ENCODE data around the gene COPS4. TPM values are rescaled to one million over a fixed set of nuclear protein-coding genes. Genes with fewer than 3 reads are reported as not detected.
"Not testable (repeated sequence)": the region's sequence is repeated elsewhere in the genome, so short reads cannot be mapped to it uniquely, and the experiment has no call there.

Gene COPS4
- total and polyA plus RNA-seq, 11 donors, result 13.0 to 67.2 (median 54.5) TPM

DNA sequence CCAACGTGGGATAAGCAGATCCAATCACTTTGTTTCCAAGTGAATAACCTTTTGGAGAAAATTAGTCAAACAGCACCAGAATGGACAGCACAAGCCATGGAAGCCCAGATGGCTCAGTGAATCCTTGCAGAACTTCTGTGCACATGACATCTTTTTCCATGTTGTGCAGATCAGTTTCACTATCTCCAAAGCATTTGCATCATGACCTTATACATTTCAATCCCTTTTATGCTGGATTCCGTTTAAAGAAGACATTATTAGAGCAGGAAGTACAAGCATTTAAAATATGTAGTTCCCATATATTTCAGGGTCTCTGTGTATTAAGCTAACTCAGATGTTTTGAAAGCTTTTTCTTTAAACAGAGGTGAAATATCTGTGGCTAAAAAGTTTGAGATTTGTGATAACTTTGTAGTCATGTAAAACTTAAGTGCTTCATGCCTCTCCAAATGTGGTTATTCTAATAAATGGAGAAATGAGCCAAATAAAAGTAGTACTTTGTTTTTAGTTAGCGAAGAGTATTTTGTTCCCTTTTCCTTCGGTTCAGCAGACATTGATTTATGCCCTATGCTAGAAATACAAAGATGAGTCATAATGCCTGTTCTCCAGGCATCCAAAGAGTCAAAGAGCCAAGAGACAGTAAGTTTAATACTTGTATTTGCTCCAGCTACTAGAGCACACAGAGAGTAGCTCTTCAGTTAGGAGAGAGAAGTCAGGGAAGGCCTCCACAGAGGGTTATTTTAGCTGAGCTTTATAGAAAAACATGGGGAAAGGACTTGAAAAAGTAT lies 40.5 kb downstream of the COPS4 start:
- H3K27ac ChIP-seq, result peak overlapping the region in 1 of 12 donors; percentile 35
- H3K9me3 ChIP-seq, result no peaks in the 10 kb centered on the region
- H3K36me3 ChIP-seq, result peaks cover 0 to 62% (median 43%) of the 10 kb centered on the region in 9 donors
- ATAC-seq (peak in 1 of 4 donors; percentile 58), DNase-seq (no peak)
- no peak overlapping the region for H3K4me3 ChIP-seq
- no peaks in the 10 kb centered on the region for H3K27me3 ChIP-seq
- WGBS, 4 donors, result 77 to 86% (median 81%) methylated on average over 4 of the region's 4 CpGs
- intact Hi-C loops (cut with DNase I), result loop anchor here in 2 of 10 donors (2.0 to 5.0 kb wide), 2 partner anchors 182 to 183 kb away; no protein-coding TSS in a partner anchor
- TF ChIP-seq, protein P1, sequence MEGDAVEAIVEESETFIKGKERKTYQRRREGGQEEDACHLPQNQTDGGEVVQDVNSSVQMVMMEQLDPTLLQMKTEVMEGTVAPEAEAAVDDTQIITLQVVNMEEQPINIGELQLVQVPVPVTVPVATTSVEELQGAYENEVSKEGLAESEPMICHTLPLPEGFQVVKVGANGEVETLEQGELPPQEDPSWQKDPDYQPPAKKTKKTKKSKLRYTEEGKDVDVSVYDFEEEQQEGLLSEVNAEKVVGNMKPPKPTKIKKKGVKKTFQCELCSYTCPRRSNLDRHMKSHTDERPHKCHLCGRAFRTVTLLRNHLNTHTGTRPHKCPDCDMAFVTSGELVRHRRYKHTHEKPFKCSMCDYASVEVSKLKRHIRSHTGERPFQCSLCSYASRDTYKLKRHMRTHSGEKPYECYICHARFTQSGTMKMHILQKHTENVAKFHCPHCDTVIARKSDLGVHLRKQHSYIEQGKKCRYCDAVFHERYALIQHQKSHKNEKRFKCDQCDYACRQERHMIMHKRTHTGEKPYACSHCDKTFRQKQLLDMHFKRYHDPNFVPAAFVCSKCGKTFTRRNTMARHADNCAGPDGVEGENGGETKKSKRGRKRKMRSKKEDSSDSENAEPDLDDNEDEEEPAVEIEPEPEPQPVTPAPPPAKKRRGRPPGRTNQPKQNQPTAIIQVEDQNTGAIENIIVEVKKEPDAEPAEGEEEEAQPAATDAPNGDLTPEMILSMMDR (IDR thresholded peaks at IDR 0.05), result no peak
- no peak for TF ChIP-seq POLR2A (IDR thresholded peaks at IDR 0.05)
- H3K4me1 ChIP-seq, result peaks cover 0 to 13% (median 0%) of the 10 kb centered on the region in 12 donors

DNA sequence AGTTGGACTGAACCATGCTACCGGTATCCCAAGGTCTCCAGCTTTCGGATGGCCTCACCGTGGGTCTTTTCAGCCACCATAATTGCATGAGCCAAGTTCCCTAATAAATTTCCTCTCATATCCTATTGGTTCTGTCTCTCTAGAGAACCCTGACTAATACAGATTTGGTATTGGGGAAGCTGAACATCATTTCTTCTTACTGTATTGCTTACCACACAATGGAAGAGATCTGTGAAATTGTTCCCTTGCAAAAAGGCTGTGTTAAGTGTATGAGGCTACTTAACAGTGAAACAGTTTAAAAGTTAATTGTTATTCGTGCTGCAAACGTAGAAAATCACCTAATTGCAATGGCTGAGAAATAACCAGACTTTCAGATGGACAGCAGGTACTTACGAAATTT lies 45.6 kb downstream of the COPS4 start:
- DNase-seq (no peak), ATAC-seq (no peak)
- TF ChIP-seq, protein P1 (IDR thresholded peaks at IDR 0.05), result no peak
- no peak for TF ChIP-seq POLR2A (IDR thresholded peaks at IDR 0.05)
- intact Hi-C loops (cut with DNase I), result loop anchor here in 1 of 10 donors (5.0 kb wide), 1 partner anchor 172 kb away; no protein-coding TSS in a partner anchor
- Histone ChIP-seq H3K9me3 (peaks cover 0 to 10% (median 0%) of the 10 kb centered on the region in 12 donors), H3K4me3 (no peak overlapping the region), H3K27ac (no peak overlapping the region), H3K4me1 (peaks cover 0 to 14% (median 0%) of the 10 kb centered on the region in 12 donors), H3K27me3 (no peaks in the 10 kb centered on the region), H3K36me3 (peaks cover 0 to 16% (median 13%) of the 10 kb centered on the region in 9 donors)
- WGBS, 4 donors, result 92 to 95% (median 93%) methylated on average over 6 of the region's 6 CpGs

DNA sequence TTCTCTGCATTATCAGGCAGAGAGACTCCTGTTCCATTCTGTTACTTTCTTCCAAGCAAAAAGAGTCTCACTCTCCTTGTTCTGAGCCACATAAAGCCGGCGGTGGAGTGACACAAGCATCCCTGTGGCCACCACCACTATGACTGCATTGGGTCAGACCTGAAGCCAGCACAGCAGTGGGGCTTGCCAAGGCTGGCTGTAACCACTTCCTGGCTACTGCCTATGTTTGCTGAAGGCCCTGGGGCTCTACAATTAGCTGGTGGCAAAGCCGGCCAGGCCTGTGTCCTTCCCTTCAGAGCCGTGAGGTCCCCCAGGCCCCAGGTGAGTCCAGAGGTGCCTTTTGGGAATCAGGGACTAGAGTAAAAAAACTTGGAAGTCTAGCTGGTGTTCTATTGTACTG lies 47.8 kb downstream of the COPS4 start:
- ATAC-seq (no peak), DNase-seq (no peak)
- Histone ChIP-seq H3K4me3 (no peak overlapping the region), H3K4me1 (peaks cover 0 to 10% (median 0%) of the 10 kb centered on the region in 12 donors), H3K9me3 (peaks cover 0 to 10% (median 0%) of the 10 kb centered on the region in 12 donors), H3K36me3 (no peaks in the 10 kb centered on the region), H3K27ac (no peak overlapping the region), H3K27me3 (no peaks in the 10 kb centered on the region)
- intact Hi-C loops (cut with DNase I), result loop anchor here in 1 of 10 donors (5.0 kb wide), 1 partner anchor 170 kb away; no protein-coding TSS in a partner anchor
- 81 to 98% (median 87%) methylated on average over 4 of the region's 4 CpGs for WGBS, 4 donors
- TF ChIP-seq, protein P1 (IDR thresholded peaks at IDR 0.05), result no peak
- no peak for TF ChIP-seq POLR2A (IDR thresholded peaks at IDR 0.05)

DNA sequence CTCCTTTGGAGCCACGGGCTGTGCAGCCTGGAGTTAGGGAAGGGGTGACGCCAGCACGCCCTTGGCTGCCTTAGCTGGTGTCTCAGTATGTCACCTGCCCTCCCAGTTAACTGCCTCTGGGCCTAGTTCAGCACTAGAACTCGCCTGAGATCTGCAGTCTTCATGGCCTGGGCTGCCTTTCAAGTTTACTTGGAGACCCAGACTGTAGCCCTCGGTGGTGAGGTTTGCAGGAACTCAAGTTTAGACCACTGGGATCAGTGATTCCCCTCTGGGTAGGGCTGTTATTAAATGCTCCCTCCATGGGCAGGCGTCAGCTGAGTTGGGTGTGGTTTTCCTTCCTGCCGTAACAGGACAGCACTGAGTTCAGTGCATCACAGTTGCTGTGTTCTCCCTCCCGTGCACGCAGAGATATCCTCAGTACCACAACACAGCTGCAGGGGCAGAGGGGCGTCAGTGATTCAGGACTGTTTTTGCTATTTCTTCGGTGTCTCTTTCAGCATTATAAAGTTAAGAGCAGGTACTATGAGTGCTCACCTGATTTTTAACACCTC lies 49.0 kb downstream of the COPS4 start:
- H3K27ac ChIP-seq, result peak overlapping the region in 1 of 12 donors; percentile 46
- DNase-seq (peak in 1 of 5 donors; percentile 31), ATAC-seq (peak in 3 of 4 donors; percentile 59 to 81 (median 81))
- TF ChIP-seq POLR2A (IDR thresholded peaks at IDR 0.05), result no peak
- TF ChIP-seq, protein P1 (IDR thresholded peaks at IDR 0.05), result peak in 2 of 12 donors; percentile 6 to 15
- 46 to 59% (median 49%) methylated on average over 10 to 11 of the region's 11 CpGs for WGBS, 4 donors
- intact Hi-C loops (cut with DNase I), result loop anchor here in 1 of 10 donors (5.0 kb wide), 1 partner anchor 168 kb away; no protein-coding TSS in a partner anchor
- H3K9me3 ChIP-seq, result peaks cover 0 to 10% (median 0%) of the 10 kb centered on the region in 12 donors
- no peaks in the 10 kb centered on the region for H3K27me3 ChIP-seq
- H3K4me3 ChIP-seq, result no peak overlapping the region
- H3K4me1 ChIP-seq, result peaks cover 0 to 10% (median 0%) of the 10 kb centered on the region in 12 donors
- H3K36me3 ChIP-seq, result no peaks in the 10 kb centered on the region

DNA sequence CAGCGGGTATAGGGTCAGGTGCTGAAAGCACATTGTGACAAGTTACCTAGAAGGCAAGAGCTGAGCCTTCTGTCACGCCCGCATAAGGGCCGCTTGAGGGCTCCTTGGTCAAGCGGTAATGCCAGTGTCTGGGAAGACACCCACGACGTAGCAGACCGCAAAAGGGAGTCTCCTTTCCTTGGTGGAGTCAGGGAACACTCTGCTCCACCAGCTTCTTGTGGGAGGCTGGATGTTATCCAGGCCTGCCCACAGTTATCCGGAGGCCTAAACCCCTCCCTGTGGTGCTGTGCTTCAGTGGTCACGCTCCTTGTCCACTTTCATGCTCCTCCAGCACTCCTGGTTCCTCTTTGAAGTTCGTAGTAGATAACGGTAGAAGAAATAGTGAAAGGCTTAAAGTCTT lies 50.0 kb downstream of the COPS4 start:
- Histone ChIP-seq H3K9me3 (peaks cover 0 to 10% (median 0%) of the 10 kb centered on the region in 12 donors), H3K4me1 (peaks cover 0 to 10% (median 0%) of the 10 kb centered on the region in 12 donors)
- not testable (repeated sequence) for H3K27ac ChIP-seq, H3K27me3 ChIP-seq, DNase-seq, H3K36me3 ChIP-seq, ATAC-seq, H3K4me3 ChIP-seq
- WGBS, 4 donors, result 85 to 88% (median 87%) methylated on average over 12 of the region's 12 CpGs
- intact Hi-C loops (cut with DNase I), result loop anchor here in 1 of 10 donors (5.0 kb wide), 1 partner anchor 167 kb away; no protein-coding TSS in a partner anchor

Data from heart left ventricle (tissue), 16 donors.